ENCODE measurements around the gene NOTUM. TPM values are rescaled to one million over a fixed set of nuclear protein-coding genes. Genes with fewer than 3 reads are reported as not detected.

The NOTUM gene
- total and polyA plus RNA-seq, 2 donors (not counting 1 experiment from before 2014, with no cell fraction given), result 0.02 to 0.50 TPM

- peak overlapping the region; percentile 57 for H3K4me2 ChIP-seq (ENCODE audit: extremely low read depth, insufficient read depth, low read length)
- TF ChIP-seq, protein P1, sequence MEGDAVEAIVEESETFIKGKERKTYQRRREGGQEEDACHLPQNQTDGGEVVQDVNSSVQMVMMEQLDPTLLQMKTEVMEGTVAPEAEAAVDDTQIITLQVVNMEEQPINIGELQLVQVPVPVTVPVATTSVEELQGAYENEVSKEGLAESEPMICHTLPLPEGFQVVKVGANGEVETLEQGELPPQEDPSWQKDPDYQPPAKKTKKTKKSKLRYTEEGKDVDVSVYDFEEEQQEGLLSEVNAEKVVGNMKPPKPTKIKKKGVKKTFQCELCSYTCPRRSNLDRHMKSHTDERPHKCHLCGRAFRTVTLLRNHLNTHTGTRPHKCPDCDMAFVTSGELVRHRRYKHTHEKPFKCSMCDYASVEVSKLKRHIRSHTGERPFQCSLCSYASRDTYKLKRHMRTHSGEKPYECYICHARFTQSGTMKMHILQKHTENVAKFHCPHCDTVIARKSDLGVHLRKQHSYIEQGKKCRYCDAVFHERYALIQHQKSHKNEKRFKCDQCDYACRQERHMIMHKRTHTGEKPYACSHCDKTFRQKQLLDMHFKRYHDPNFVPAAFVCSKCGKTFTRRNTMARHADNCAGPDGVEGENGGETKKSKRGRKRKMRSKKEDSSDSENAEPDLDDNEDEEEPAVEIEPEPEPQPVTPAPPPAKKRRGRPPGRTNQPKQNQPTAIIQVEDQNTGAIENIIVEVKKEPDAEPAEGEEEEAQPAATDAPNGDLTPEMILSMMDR (conservative IDR thresholded peaks at IDR 0.05 in 1 of 2, IDR thresholded peaks at IDR 0.05 in 1 of 2; ENCODE audit: low read depth in 1 of 2, low read length in 2 of 2), result no peak
- TF ChIP-seq EZH2 (IDR thresholded peaks at IDR 0.05; ENCODE audit: low read length, missing control alignments), result no peak
- H3K36me3 ChIP-seq (ENCODE audit: control insufficient read depth, insufficient read depth, low read length), result no peaks in the 10 kb centered on the region
- peak; percentile 89 to 96 for DNase-seq (ENCODE audit: low read depth in 2 of 2)
- no peak overlapping the region for H3K9ac ChIP-seq (ENCODE audit: insufficient read depth, low read length)
- H3K79me2 ChIP-seq (ENCODE audit: control insufficient read depth, insufficient read depth, low read length), result no peaks in the 10 kb centered on the region
- no peaks in the 10 kb centered on the region for H3K9me3 ChIP-seq (ENCODE audit: control insufficient read depth, insufficient read depth, low read depth, low read length)
- H3K27me3 ChIP-seq (ENCODE audit: control insufficient read depth, insufficient read depth, low read length), result no peaks in the 10 kb centered on the region
- peaks cover 30% of the 10 kb centered on the region for H3K4me1 ChIP-seq (ENCODE audit: control insufficient read depth, extremely low read depth, insufficient read depth, low read length)
- peak overlapping the region; percentile 66 for H3K27ac ChIP-seq (ENCODE audit: insufficient read depth, low read length)
- H4K20me1 ChIP-seq (ENCODE audit: control insufficient read depth, extremely low read depth, insufficient read depth, low read length), result no peaks in the 10 kb centered on the region
- H2AFZ ChIP-seq (ENCODE audit: low read length), result no peak overlapping the region
- H3K4me3 ChIP-seq (replicated peaks in 1 of 4; ENCODE audit: control extremely low read depth in 1 of 4, insufficient read depth in 1 of 4, low read depth in 3 of 4, low read length in 4 of 4), result no peak overlapping the region
These were observed 42.7 kb upstream of the NOTUM start for GRCh38 chr17:82003411-82004381.

DNA sequence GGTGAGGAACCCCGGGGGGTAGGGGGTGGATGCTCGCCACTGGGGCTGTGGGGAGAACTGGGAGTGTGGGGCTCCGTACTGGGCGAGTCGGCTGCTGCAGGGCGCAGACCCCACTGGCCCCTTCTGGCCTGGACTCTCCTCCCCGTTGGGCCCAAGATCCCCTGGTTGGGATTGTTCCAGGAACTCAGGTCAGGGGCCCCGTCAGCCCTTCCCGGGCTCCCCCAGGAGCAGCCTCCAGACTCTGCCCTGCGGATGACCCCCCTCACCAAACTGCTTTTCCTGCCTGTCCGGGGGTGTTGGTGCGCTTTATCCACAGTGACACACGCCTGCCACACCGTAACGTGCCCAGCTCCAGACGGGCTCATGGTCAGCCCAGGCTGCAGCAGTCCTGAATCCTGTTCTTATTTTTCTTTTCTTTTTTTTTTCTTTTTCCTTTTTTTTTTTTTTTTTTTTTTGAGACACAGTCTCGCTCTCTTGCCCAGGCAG is 40.6 kb upstream of the NOTUM start:
- no peaks in the 10 kb centered on the region for H3K79me2 ChIP-seq (ENCODE audit: control insufficient read depth, insufficient read depth, low read length)
- no peak overlapping the region for H3K9ac ChIP-seq (ENCODE audit: insufficient read depth, low read length)
- peaks cover 2% of the 10 kb centered on the region for H3K36me3 ChIP-seq (ENCODE audit: control insufficient read depth, insufficient read depth, low read length)
- H2AFZ ChIP-seq (ENCODE audit: low read length), result no peak overlapping the region
- no peaks in the 10 kb centered on the region for H3K27me3 ChIP-seq (ENCODE audit: control insufficient read depth, insufficient read depth, low read length)
- H3K9me3 ChIP-seq (ENCODE audit: control insufficient read depth, insufficient read depth, low read depth, low read length), result no peaks in the 10 kb centered on the region
- no peak overlapping the region for H3K4me3 ChIP-seq (replicated peaks in 1 of 4; ENCODE audit: control extremely low read depth in 1 of 4, insufficient read depth in 1 of 4, low read depth in 3 of 4, low read length in 4 of 4)
- no peak overlapping the region for H3K27ac ChIP-seq (ENCODE audit: insufficient read depth, low read length)
- DNase-seq (ENCODE audit: low read depth in 2 of 2), result no peak
- no peak overlapping the region for H3K4me2 ChIP-seq (ENCODE audit: extremely low read depth, insufficient read depth, low read length)
- TF ChIP-seq EZH2 (IDR thresholded peaks at IDR 0.05; ENCODE audit: low read length, missing control alignments), result no peak
- TF ChIP-seq, protein P1 (conservative IDR thresholded peaks at IDR 0.05 in 1 of 2, IDR thresholded peaks at IDR 0.05 in 1 of 2; ENCODE audit: low read depth in 1 of 2, low read length in 2 of 2), result no peak
- H3K4me1 ChIP-seq (ENCODE audit: control insufficient read depth, extremely low read depth, insufficient read depth, low read length), result peaks cover 27% of the 10 kb centered on the region
- no peaks in the 10 kb centered on the region for H4K20me1 ChIP-seq (ENCODE audit: control insufficient read depth, extremely low read depth, insufficient read depth, low read length)

DNA sequence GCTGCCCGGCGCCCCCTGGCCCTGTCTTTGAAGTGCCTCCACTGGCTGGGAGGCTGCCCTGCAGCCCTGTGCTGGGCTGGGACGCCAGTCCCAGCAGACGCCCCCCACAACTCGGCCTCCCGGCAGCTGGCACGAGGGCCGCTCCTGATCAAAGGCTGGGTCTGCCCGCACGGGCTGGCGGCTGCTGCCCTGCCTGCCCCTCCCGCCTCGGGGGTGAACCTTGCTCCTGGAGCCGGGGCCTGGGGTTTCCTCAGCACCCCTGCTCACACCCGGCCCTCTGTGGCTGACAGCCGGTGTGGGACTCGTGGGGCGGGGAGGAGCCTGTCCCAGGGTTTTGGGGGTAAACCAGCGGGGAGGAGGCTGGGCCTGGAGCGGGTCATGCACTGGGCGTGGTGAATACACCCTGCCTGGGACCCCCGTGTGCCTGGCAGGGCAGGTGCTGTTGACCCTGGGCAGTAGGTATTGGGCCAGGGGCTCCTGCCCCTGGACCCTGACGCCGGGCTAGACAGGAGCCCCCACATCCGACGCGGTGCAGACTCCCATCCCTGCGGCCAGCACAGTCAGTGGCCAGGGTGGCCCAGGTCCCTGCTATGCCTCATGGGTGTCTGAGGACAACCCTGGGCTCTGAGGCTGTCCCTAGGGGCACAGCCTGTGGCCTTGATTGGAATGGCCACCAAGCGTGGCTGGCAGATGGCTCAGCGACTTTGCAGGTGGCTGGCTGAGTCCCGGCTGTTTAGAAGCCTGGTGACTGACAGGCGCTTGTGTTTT is 40.0 kb upstream of the NOTUM start:
- H3K79me2 ChIP-seq (ENCODE audit: control insufficient read depth, insufficient read depth, low read length), result no peaks in the 10 kb centered on the region
- H3K4me3 ChIP-seq (replicated peaks in 1 of 4; ENCODE audit: control extremely low read depth in 1 of 4, insufficient read depth in 1 of 4, low read depth in 3 of 4, low read length in 4 of 4), result no peak overlapping the region
- no peak overlapping the region for H3K27ac ChIP-seq (ENCODE audit: insufficient read depth, low read length)
- no peak overlapping the region for H3K4me2 ChIP-seq (ENCODE audit: extremely low read depth, insufficient read depth, low read length)
- H3K9ac ChIP-seq (ENCODE audit: insufficient read depth, low read length), result no peak overlapping the region
- TF ChIP-seq, protein P1 (conservative IDR thresholded peaks at IDR 0.05 in 1 of 2, IDR thresholded peaks at IDR 0.05 in 1 of 2; ENCODE audit: low read depth in 1 of 2, low read length in 2 of 2), result no peak
- no peak for TF ChIP-seq EZH2 (IDR thresholded peaks at IDR 0.05; ENCODE audit: low read length, missing control alignments)
- no peak overlapping the region for H2AFZ ChIP-seq (ENCODE audit: low read length)
- H3K4me1 ChIP-seq (ENCODE audit: control insufficient read depth, extremely low read depth, insufficient read depth, low read length), result peaks cover 21% of the 10 kb centered on the region
- H3K36me3 ChIP-seq (ENCODE audit: control insufficient read depth, insufficient read depth, low read length), result peaks cover 2% of the 10 kb centered on the region
- H3K9me3 ChIP-seq (ENCODE audit: control insufficient read depth, insufficient read depth, low read depth, low read length), result no peaks in the 10 kb centered on the region
- DNase-seq (ENCODE audit: low read depth in 2 of 2), result no peak
- no peaks in the 10 kb centered on the region for H3K27me3 ChIP-seq (ENCODE audit: control insufficient read depth, insufficient read depth, low read length)
- H4K20me1 ChIP-seq (ENCODE audit: control insufficient read depth, extremely low read depth, insufficient read depth, low read length), result no peaks in the 10 kb centered on the region
